ENCODE data around the gene STYXL1.
"Not testable (repeated sequence)": the region's sequence is repeated elsewhere in the genome, so short reads cannot be mapped to it uniquely, and the experiment has no call there.

Gene STYXL1, protein sequence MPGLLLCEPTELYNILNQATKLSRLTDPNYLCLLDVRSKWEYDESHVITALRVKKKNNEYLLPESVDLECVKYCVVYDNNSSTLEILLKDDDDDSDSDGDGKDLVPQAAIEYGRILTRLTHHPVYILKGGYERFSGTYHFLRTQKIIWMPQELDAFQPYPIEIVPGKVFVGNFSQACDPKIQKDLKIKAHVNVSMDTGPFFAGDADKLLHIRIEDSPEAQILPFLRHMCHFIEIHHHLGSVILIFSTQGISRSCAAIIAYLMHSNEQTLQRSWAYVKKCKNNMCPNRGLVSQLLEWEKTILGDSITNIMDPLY

GRCh38 chr7:76047811-76048667 lies at the start of gene STYXL1, which contains the start of gene MDH2:
Gene STYXL1, minus strand, starts transcription at chr7:76048000. Its CDS starts 17,477 bp downstream, at chr7:76030523.
Gene MDH2, plus strand, starts transcription at chr7:76048106. Its CDS starts 55 bp downstream, at chr7:76048161.
- peak; percentile 97 for DNase-seq (ENCODE audit: low read depth)
- TF ChIP-seq, protein P1, sequence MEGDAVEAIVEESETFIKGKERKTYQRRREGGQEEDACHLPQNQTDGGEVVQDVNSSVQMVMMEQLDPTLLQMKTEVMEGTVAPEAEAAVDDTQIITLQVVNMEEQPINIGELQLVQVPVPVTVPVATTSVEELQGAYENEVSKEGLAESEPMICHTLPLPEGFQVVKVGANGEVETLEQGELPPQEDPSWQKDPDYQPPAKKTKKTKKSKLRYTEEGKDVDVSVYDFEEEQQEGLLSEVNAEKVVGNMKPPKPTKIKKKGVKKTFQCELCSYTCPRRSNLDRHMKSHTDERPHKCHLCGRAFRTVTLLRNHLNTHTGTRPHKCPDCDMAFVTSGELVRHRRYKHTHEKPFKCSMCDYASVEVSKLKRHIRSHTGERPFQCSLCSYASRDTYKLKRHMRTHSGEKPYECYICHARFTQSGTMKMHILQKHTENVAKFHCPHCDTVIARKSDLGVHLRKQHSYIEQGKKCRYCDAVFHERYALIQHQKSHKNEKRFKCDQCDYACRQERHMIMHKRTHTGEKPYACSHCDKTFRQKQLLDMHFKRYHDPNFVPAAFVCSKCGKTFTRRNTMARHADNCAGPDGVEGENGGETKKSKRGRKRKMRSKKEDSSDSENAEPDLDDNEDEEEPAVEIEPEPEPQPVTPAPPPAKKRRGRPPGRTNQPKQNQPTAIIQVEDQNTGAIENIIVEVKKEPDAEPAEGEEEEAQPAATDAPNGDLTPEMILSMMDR (IDR thresholded peaks at IDR 0.05; ENCODE audit: insufficient read depth, low read depth, low read length, missing control alignments): no peak
- peak within 1 kb of the TSS; percentile 100 for H3K4me3 ChIP-seq (ENCODE audit: low read depth, low read length)

DNA sequence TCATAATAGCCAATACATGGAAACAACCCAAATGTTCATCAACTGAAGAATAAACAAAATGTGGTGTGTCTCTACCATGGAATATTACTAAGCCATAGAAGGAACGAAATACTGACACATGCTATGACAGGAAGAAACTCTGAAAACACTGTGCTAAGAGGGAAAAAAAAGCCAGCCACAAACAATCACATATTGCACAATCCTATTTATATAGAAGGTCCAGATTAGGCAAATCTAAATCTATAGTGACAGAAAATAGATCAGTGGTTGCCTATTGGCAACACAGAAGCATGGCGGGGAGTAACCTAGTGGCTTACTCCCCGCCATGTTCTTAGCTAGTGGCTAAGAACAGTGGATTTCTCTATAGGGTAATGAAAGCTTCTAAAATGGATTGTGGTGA lies 48.1 kb upstream of the STYXL1 start:
- no peak for DNase-seq (ENCODE audit: low read depth)
- no peak overlapping the region for H3K4me3 ChIP-seq (ENCODE audit: low read depth, low read length)
- TF ChIP-seq, protein P1 (IDR thresholded peaks at IDR 0.05; ENCODE audit: insufficient read depth, low read depth, low read length, missing control alignments): no peak

DNA sequence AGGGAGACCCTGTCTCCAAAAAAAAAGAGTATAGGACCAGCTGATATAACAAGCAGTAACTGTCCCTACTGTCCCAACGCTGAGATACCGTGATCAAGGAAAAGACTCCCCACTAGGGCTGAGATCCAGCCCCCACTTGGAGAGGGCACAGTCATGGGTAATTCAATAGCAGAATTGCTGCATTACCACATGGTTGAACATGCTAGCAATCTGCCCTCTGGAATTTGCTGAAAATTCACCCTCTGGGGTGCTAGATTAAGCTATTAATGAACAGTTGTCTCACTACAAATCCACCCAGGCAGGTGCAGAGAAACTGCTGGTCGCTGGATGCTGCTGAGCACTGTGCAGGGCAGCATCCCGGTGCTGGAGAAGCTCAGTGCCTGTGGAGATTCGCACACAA lies 46.5 kb upstream of the STYXL1 start:
- H3K4me3 ChIP-seq (ENCODE audit: low read depth, low read length); DNase-seq (ENCODE audit: low read depth): not testable (repeated sequence)

DNA sequence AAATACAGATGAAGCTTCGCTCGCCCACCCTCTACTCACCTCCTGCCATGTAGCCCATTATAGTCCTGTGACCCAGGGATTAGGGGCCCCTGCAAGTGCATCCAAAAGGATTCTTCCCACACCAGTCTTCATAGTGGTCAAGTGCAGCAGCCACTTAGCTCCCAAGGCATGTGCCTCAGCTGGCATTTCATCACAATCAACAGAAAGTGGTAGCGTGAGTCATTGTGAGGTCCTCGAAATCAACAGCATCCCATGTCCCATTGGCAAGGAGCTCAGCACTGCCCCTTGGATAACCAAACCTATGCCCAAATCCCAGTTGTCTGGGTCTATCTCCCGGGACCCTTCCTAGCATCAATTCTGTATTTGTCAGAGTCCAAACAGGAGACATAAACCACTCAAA lies 45.7 kb upstream of the STYXL1 start:
- H3K4me3 ChIP-seq (ENCODE audit: low read depth, low read length); DNase-seq (ENCODE audit: low read depth): not testable (repeated sequence)

GRCh38 chr7:76091506-76091905 lies 43.7 kb upstream of the STYXL1 start:
- no peak for DNase-seq (ENCODE audit: low read depth)
- H3K4me3 ChIP-seq (ENCODE audit: low read depth, low read length): no peak overlapping the region
- TF ChIP-seq, protein P1 (IDR thresholded peaks at IDR 0.05; ENCODE audit: insufficient read depth, low read depth, low read length, missing control alignments): no peak

- no peak overlapping the region for H3K4me3 ChIP-seq (ENCODE audit: low read depth, low read length)
- TF ChIP-seq, protein P1 (IDR thresholded peaks at IDR 0.05; ENCODE audit: insufficient read depth, low read depth, low read length, missing control alignments): no peak
- no peak for DNase-seq (ENCODE audit: low read depth)
Observed at GRCh38 chr7:76089865-76090475, 42.2 kb upstream of the STYXL1 start.

- DNase-seq (ENCODE audit: low read depth); H3K4me3 ChIP-seq (ENCODE audit: low read depth, low read length): not testable (repeated sequence)
Observed at GRCh38 chr7:76087362-76087791, 39.6 kb upstream of the STYXL1 start.

DNA sequence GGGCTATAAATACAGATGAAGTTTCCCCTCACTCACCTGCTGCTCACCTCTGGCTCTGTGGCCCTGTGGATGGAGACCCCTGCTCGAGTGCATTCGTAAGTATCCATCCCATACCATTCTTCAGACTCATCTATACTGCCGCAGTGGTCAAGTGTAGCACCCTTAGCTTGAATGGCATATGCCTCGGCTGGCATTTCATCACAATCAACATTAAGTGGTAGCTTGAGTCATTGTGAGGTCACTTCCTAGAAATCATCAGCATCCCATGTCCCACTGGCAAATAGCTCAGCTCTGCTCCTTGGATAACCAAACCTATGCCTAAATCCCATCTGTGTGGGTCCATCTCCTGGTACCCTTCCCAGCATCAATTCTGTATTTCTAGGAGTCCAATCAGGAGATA lies 38.3 kb upstream of the STYXL1 start:
- TF ChIP-seq, protein P1 (IDR thresholded peaks at IDR 0.05; ENCODE audit: insufficient read depth, low read depth, low read length, missing control alignments): no peak
- DNase-seq (ENCODE audit: low read depth): no peak
- H3K4me3 ChIP-seq (ENCODE audit: low read depth, low read length): no peak overlapping the region

DNA sequence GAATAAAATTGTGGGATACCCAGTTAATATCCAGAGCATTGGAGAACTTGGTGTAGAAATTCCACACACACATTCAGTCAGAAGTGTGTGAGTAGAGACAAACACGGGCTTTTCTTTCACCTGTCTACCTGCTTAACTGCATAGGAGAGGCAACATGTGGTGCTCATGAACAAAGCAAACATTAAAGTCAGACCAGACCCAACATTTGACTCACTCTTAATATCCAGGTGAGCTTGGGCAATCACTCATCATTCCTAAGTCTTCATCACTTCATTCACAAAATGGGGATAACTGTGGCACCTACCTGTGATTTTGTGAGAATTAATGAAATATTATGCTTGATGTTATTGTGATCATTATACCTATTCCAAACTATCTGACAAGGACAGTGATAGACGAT lies 36.3 kb upstream of the STYXL1 start:
- not testable (repeated sequence) for H3K4me3 ChIP-seq (ENCODE audit: low read depth, low read length); DNase-seq (ENCODE audit: low read depth)
